Keratinocyte (primary cell): ENCODE measurements around the gene ANKMY1.

ENCODE experiments used
- CTCF ChIP-seq, 3 experiments: IDR thresholded peaks in 1 of 3; conservative IDR thresholded peaks in 1 of 3; optimal IDR thresholded peaks in 1 of 3; 2 replicates in 2 of 3; 3 replicates in 1 of 3; pipeline versions ENCODE3 to v1.5.1; 2011; ENCODE audit warnings: low read length in 3 of 3, mild to moderate bottlenecking in 3 of 3, moderate library complexity in 2 of 3, control low read depth in 1 of 3, inconsistent platforms in 1 of 3; ENCODE audit not compliant: insufficient read depth in 2 of 3; ENCODE audit errors: extremely low read depth in 1 of 3
- EZH2 ChIP-seq: IDR thresholded peaks from one replicate; pipeline ENCODE4 v1.6.1; 2012; ENCODE audit warnings: inconsistent platforms, mild to moderate bottlenecking, low read length, moderate library complexity

GRCh38 chr2:240436683-240437550 lies 120.9 kb downstream of the ANKMY1 start:
- TF ChIP-seq CTCF (optimal IDR thresholded peaks at IDR 0.05 in 1 of 3, IDR thresholded peaks at IDR 0.05 in 1 of 3, conservative IDR thresholded peaks at IDR 0.05 in 1 of 3; ENCODE audit: extremely low read depth in 1 of 3, insufficient read depth in 2 of 3, low read length in 3 of 3): no peak
- no peak for TF ChIP-seq EZH2
